Smooth muscle cell (in vitro differentiated cells): ENCODE results near the gene ZNF319. TPM values are rescaled to one million over a fixed set of nuclear protein-coding genes. Genes with fewer than 3 reads are reported as not detected.

Experiments used
- DNase-seq: peaks from one replicate; lab custom pipeline; 2025; ENCODE audit not compliant: unreplicated experiment; lab: John Stamatoyannopoulos, UW
- H2AFZ ChIP-seq: fragments of 200-600 bp; sonication (generic); 2 replicates; pipeline ENCODE4 v1.6.0; 2016; ENCODE audit warnings: antibody characterized with exemption, low read depth, mild to moderate bottlenecking
- H3F3A ChIP-seq: fragments of 200-600 bp; sonication (generic); 2 replicates; pipeline ENCODE4 v1.6.0; 2017; ENCODE audit warnings: antibody characterized with exemption, low read depth
- H3K27ac ChIP-seq: fragments of 200-600 bp; sonication (generic); 2 replicates; pipeline ENCODE4 v1.5.1; 2016; ENCODE audit warnings: low read depth, mild to moderate bottlenecking
- H3K27me3 ChIP-seq: fragments of 200-600 bp; sonication (generic); 2 replicates; pipeline ENCODE4 v1.6.1; 2016; ENCODE audit warnings: low read depth, mild to moderate bottlenecking
- H3K36me3 ChIP-seq: fragments of 200-600 bp; sonication (generic); 2 replicates; pipeline ENCODE4 v1.5.1; 2016; ENCODE audit warnings: low read depth
- H3K4me1 ChIP-seq: fragments of 200-600 bp; sonication (generic); 2 replicates; pipeline ENCODE4 v1.5.1; 2016; ENCODE audit warnings: low read depth
- H3K4me2 ChIP-seq: fragments of 200-600 bp; sonication (generic); 2 replicates; pipeline ENCODE4 v1.6.0; 2016; ENCODE audit warnings: mild to moderate bottlenecking
- H3K4me3 ChIP-seq: fragments of 200-600 bp; sonication (generic); 2 replicates; pipeline ENCODE4 v1.5.1; 2016; ENCODE audit warnings: mild to moderate bottlenecking
- H3K79me2 ChIP-seq: fragments of 200-600 bp; sonication (generic); 2 replicates; pipeline ENCODE4 v1.6.0; 2016; ENCODE audit warnings: low read depth, mild to moderate bottlenecking
- H3K9ac ChIP-seq: fragments of 200-600 bp; sonication (generic); 2 replicates; pipeline ENCODE4 v1.6.0; 2016; ENCODE audit warnings: low read depth
- H3K9me3 ChIP-seq: fragments of 200-600 bp; sonication (generic); replicated peaks from 2 replicates; pipeline ENCODE4 v1.5.1; 2016; ENCODE audit warnings: low read depth
- H4K20me1 ChIP-seq: fragments of 200-600 bp; sonication (generic); 2 replicates; pipeline ENCODE4 v1.6.0; 2016; ENCODE audit warnings: low read depth
- CTCF ChIP-seq: fragments of 200-600 bp; sonication (generic); IDR thresholded peaks from 2 replicates; pipeline ENCODE4 v1.5.1; 2017; ENCODE audit warnings: borderline replicate concordance, mild to moderate bottlenecking, antibody characterized with exemption; ENCODE audit not compliant: insufficient read depth, poor library complexity, severe bottlenecking
- WGBS: methylation state at CpG from one replicate; pipeline ENCODE4 v1.1.7; 2016; ENCODE audit warnings: low lambda C conversion rate; 5-methylcytosine and 5-hydroxymethylcytosine counted together
- polyA plus RNA-seq: library from polyadenylated mRNA; unstranded; fragments of >200 nt; fragmentation: Nextera tagmentation; extraction: Ambion mirVana; gene quantifications from 2 replicates; pipeline ENCODE4 v1.2.1, GENCODE V29; 2016
- total RNA-seq: library from RNA; depleted of rRNA; stranded (reverse); fragments of >200 nt; gene quantifications from 2 replicates; pipeline ENCODE4 v1.2.3, GENCODE V29; 2014

Gene ZNF319
- total and polyA plus RNA-seq, 2 experiments from 2014 or later: 3.1 to 4.0 TPM

- H3K27ac ChIP-seq: no peak overlapping the region
- H2AFZ ChIP-seq: no peak overlapping the region
- H3K36me3 ChIP-seq: no peaks in the 10 kb centered on the region
- no peak overlapping the region for H3K4me3 ChIP-seq
- DNase-seq: no peak
- no peaks in the 10 kb centered on the region for H4K20me1 ChIP-seq
- peaks cover 9% of the 10 kb centered on the region for H3K4me1 ChIP-seq
- H3F3A ChIP-seq: no peaks in the 10 kb centered on the region
- 95% methylated on average over 14 of the region's 14 CpGs for WGBS
- H3K27me3 ChIP-seq: no peaks in the 10 kb centered on the region
- H3K4me2 ChIP-seq: no peak overlapping the region
- H3K9me3 ChIP-seq: no peaks in the 10 kb centered on the region
- H3K9ac ChIP-seq: no peak overlapping the region
- no peak for TF ChIP-seq CTCF
- no peaks in the 10 kb centered on the region for H3K79me2 ChIP-seq
Observed at GRCh38 chr16:58034128-58034685, 33.7 kb upstream of the ZNF319 start.

GRCh38 chr16:58032710-58033293 lies 32.3 kb upstream of the ZNF319 start:
- no peak overlapping the region for H3K9ac ChIP-seq
- H3K4me3 ChIP-seq: no peak overlapping the region
- H3F3A ChIP-seq: no peaks in the 10 kb centered on the region
- H3K79me2 ChIP-seq: no peaks in the 10 kb centered on the region
- peaks cover 13% of the 10 kb centered on the region for H3K4me1 ChIP-seq
- TF ChIP-seq CTCF: no peak
- H3K27me3 ChIP-seq: no peaks in the 10 kb centered on the region
- WGBS: 4% methylated on average over 12 of the region's 15 CpGs
- no peak for DNase-seq
- H4K20me1 ChIP-seq: no peaks in the 10 kb centered on the region
- H3K4me2 ChIP-seq: peak overlapping the region; percentile 39
- peak overlapping the region; percentile 30 for H2AFZ ChIP-seq
- no peak overlapping the region for H3K27ac ChIP-seq
- no peaks in the 10 kb centered on the region for H3K9me3 ChIP-seq
- no peaks in the 10 kb centered on the region for H3K36me3 ChIP-seq

- WGBS: 85% methylated on average over 14 of the region's 14 CpGs
- DNase-seq: no peak
- Histone ChIP-seq H3K4me3 (no peak overlapping the region), H3K4me1 (peaks cover 14% of the 10 kb centered on the region), H4K20me1 (no peaks in the 10 kb centered on the region), H3K36me3 (no peaks in the 10 kb centered on the region), H3K79me2 (no peaks in the 10 kb centered on the region), H3K27me3 (no peaks in the 10 kb centered on the region), H2AFZ (no peak overlapping the region), H3K27ac (no peak overlapping the region), H3K9me3 (no peaks in the 10 kb centered on the region), H3F3A (no peaks in the 10 kb centered on the region), H3K4me2 (no peak overlapping the region), H3K9ac (no peak overlapping the region)
- TF ChIP-seq CTCF: no peak
Observed at GRCh38 chr16:58031016-58031800, 30.7 kb upstream of the ZNF319 start.
